Pancreas (tissue), 10 donors: ENCODE data around the gene CERS1. TPM values are rescaled to one million over a fixed set of nuclear protein-coding genes. Genes with fewer than 3 reads are reported as not detected.
A peak's percentile ranks its signal among the peaks of the same experiment; 100 is the strongest.

ENCODE experiments used
- ATAC-seq, 4 donors: fragments of 200-7000 bp; cut with Tn5 transposase; one replicate each; pipeline versions ENCODE4 v1.8.0 to v1.9.1; 2020; ENCODE audit warnings: mild to moderate bottlenecking in 4 of 4, moderate library complexity in 4 of 4
- DNase-seq, 6 donors: peaks; one replicate each; pipeline ENCODE4 v3.0.0-alpha.2; 2020
- FAIRE-seq: peaks from 2 replicates; lab custom pipeline; 2012; peaks lifted over from hg19 to GRCh38; lab: Jason Lieb, UNC
- H3K27ac ChIP-seq, 4 donors: fragments of 200-600 bp; sonication (generic); 1 replicate in 3 of 4; 2 replicates in 1 of 4; pipeline versions ENCODE4 v1.5.0 to v1.8.0; 2020
- H3K27me3 ChIP-seq, 4 donors: fragments of 200-600 bp; one replicate each; pipeline ENCODE4 v1.8.0; 2021
- H3K36me3 ChIP-seq, 3 donors: fragments of 200-600 bp; sonication (generic) in 1 of 3; one replicate each; pipeline versions ENCODE4 v1.5.0 to v1.8.0; 2020 to 2021
- H3K4me1 ChIP-seq, 3 donors: fragments of 200-600 bp; one replicate each; pipeline ENCODE4 v1.8.0; 2021
- H3K4me3 ChIP-seq, 4 donors: fragments of 200-600 bp; sonication (generic) in 2 of 4; one replicate each; pipeline versions ENCODE4 v1.5.0 to v1.8.0; 2020 to 2021
- H3K9me3 ChIP-seq, 4 donors: fragments of 200-600 bp; one replicate each; pipeline ENCODE4 v1.8.0; 2021
- WGBS, 2 donors: extraction: QIAGEN DNeasy Blood & Tissue Kit; methylation state at CpG; one replicate each; pipeline ENCODE4 v1.1.7; 2013; 5-methylcytosine and 5-hydroxymethylcytosine counted together
- intact Hi-C, 3 donors: fragments of 100-400 bp; cut with DNase I; formaldehyde crosslinking; loops; one replicate each; pipeline versions ENCODE4 v1.11.1 to v1.14.2; 2022
- polyA plus RNA-seq, 2 donors: library from polyadenylated mRNA; stranded (reverse); fragments of 200-250 nt; gene quantifications; one replicate each; pipeline ENCODE4 v1.2.3, GENCODE V29; 2013
- total RNA-seq, 6 donors: library from RNA; stranded (reverse); fragmentation: NEBNext Ultra II Directional in 4 of 6; extraction: Animal tissue kit (Norgen Biotek cat#: 25700) in 4 of 6; gene quantifications; one replicate each; pipeline versions ENCODE4 v1.2.1 to v1.2.4, GENCODE V29; 2021 to 2023
- TF ChIP-seq, protein P1 (sequence below), 4 donors: fragments of 200-600 bp; sonication (generic) in 3 of 4; IDR thresholded peaks; one replicate each; pipeline versions ENCODE4 v1.5.0 to v1.8.0; 2021; ENCODE audit warnings: antibody characterized with exemption in 4 of 4
- donor health status: healthy with polysubstance abuse.
- donor health status: DM: no; HTN: no; CAD: no; lungs with moderate emphysema.
- donor health status: DM: no; HTN: no; CAD: no.
- donor health status: control.
- donor health status: control.
- donor health status: Bipolar disorder and iron deficiency.
- donor health status: DM: yes; HTN: yes; CAD: no.
- donor health status: DM: no; HTN: no; CAD: no.
- donor health status: DM: no; HTN: no; CAD: no.
- donor health status: DM: yes; HTN: yes; CAD: no.

The CERS1 gene
- total and polyA plus RNA-seq, 8 donors = 0.16 to 8.3 (median 0.44) TPM

- H3K4me3 ChIP-seq = no peak overlapping the region
- ATAC-seq = peak; percentile 40 to 69 (median 58)
- intact Hi-C loops = no loop called here
These were observed 16.2 kb downstream of the CERS1 start for GRCh38 chr19:18879579-18880373.

GRCh38 chr19:18878858-18879578, 16.9 kb downstream of the CERS1 start:
- intact Hi-C loops = no loop called here
- H3K4me1 ChIP-seq = no peaks in the 10 kb centered on the region
- 73 to 81% methylated on average over 33 to 34 of the region's 34 CpGs for WGBS, 2 donors
- H3K27ac ChIP-seq = no peak overlapping the region
- H3K4me3 ChIP-seq = no peak overlapping the region
- ATAC-seq (peak in 2 of 4 donors; percentile 12 to 18), FAIRE-seq (no peak), DNase-seq (peak in 1 of 6 donors; percentile 72)
- no peaks in the 10 kb centered on the region for H3K36me3 ChIP-seq
- TF ChIP-seq, protein P1, sequence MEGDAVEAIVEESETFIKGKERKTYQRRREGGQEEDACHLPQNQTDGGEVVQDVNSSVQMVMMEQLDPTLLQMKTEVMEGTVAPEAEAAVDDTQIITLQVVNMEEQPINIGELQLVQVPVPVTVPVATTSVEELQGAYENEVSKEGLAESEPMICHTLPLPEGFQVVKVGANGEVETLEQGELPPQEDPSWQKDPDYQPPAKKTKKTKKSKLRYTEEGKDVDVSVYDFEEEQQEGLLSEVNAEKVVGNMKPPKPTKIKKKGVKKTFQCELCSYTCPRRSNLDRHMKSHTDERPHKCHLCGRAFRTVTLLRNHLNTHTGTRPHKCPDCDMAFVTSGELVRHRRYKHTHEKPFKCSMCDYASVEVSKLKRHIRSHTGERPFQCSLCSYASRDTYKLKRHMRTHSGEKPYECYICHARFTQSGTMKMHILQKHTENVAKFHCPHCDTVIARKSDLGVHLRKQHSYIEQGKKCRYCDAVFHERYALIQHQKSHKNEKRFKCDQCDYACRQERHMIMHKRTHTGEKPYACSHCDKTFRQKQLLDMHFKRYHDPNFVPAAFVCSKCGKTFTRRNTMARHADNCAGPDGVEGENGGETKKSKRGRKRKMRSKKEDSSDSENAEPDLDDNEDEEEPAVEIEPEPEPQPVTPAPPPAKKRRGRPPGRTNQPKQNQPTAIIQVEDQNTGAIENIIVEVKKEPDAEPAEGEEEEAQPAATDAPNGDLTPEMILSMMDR (IDR thresholded peaks at IDR 0.05) = no peak
- H3K9me3 ChIP-seq = no peaks in the 10 kb centered on the region
- H3K27me3 ChIP-seq = no peaks in the 10 kb centered on the region

More at GRCh38 chr19:18879579-18880373, 16.2 kb downstream of the CERS1 start:
- no peaks in the 10 kb centered on the region for H3K36me3 ChIP-seq
- no peak for FAIRE-seq
- no peak overlapping the region for H3K27ac ChIP-seq
- WGBS, 2 donors = 59% methylated on average over 13 of the region's 13 CpGs
- no peaks in the 10 kb centered on the region for H3K4me1 ChIP-seq
- H3K9me3 ChIP-seq = no peaks in the 10 kb centered on the region
- DNase-seq = peak in 2 of 6 donors; percentile 47 to 77
- TF ChIP-seq, protein P1 (IDR thresholded peaks at IDR 0.05) = no peak
- H3K27me3 ChIP-seq = no peaks in the 10 kb centered on the region

- ATAC-seq (peak in 1 of 4 donors; percentile 6), FAIRE-seq (no peak)
These were observed 17.7 kb downstream of the CERS1 start for GRCh38 chr19:18878058-18878797.

DNA sequence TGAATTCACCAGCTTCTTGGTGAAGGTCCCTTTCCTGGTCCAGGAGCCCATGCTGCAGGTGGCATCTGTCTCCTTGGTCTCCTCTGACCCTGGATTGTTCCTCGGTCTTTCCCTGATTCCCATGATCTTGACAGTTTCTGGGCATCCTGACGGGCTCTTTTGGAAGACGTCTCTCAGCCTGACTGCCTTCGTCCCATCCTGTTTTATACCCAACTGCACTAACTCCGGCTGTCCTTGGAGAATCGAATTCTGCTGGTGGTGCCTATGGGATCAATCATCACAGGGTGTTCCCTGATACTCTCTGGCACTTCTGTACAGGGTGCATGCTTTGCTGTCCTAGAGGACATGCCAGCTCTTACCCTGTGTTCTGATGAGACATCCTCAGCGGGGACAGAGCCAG, 19.1 kb downstream of the CERS1 start:
- TF ChIP-seq, protein P1 (IDR thresholded peaks at IDR 0.05) = no peak
- DNase-seq = no peak
- H3K36me3 ChIP-seq = no peaks in the 10 kb centered on the region
- intact Hi-C loops = no loop called here
- no peaks in the 10 kb centered on the region for H3K4me1 ChIP-seq
- H3K4me3 ChIP-seq = no peak overlapping the region
- H3K27me3 ChIP-seq = no peaks in the 10 kb centered on the region
- no peaks in the 10 kb centered on the region for H3K9me3 ChIP-seq
- ATAC-seq = no peak
- no peak for FAIRE-seq
- no peak overlapping the region for H3K27ac ChIP-seq
- WGBS, 2 donors = 93% methylated on average over 7 of the region's 7 CpGs

More at GRCh38 chr19:18878058-18878797, 17.7 kb downstream of the CERS1 start:
- no peaks in the 10 kb centered on the region for H3K27me3 ChIP-seq
- WGBS, 2 donors = 74 to 81% methylated on average over 25 of the region's 25 CpGs
- H3K27ac ChIP-seq = no peak overlapping the region
- intact Hi-C loops = no loop called here
- TF ChIP-seq, protein P1 (IDR thresholded peaks at IDR 0.05) = no peak
- no peak overlapping the region for H3K4me3 ChIP-seq
- DNase-seq = peak in 1 of 6 donors; percentile 59
- no peaks in the 10 kb centered on the region for H3K9me3 ChIP-seq
- no peaks in the 10 kb centered on the region for H3K36me3 ChIP-seq
- H3K4me1 ChIP-seq = no peaks in the 10 kb centered on the region
